H9 (cell line): ENCODE results near the gene ABCB1. TPM values are rescaled to one million over a fixed set of nuclear protein-coding genes. Genes with fewer than 3 reads are reported as not detected.

Experiments used
- DNase-seq: peaks from one replicate; pipeline ENCODE4 v3.0.0-alpha.2; 2017
- H2AFZ ChIP-seq: one replicate; pipeline ENCODE4 v1.6.1; 2013; ENCODE audit warnings: mild to moderate bottlenecking, low read length, control low read depth, moderate library complexity
- H2AK5ac ChIP-seq: 2 replicates; pipeline ENCODE4 v1.6.1; 2013; ENCODE audit warnings: low read length, control low read depth, mixed read lengths; ENCODE audit not compliant: insufficient read length
- H2BK120ac ChIP-seq: one replicate; pipeline ENCODE4 v1.6.1; 2013; ENCODE audit warnings: low read depth, mild to moderate bottlenecking, low read length, control low read depth, inconsistent platforms; ENCODE audit not compliant: poor library complexity, severe bottlenecking
- H2BK12ac ChIP-seq: 2 replicates; pipeline ENCODE4 v1.6.1; 2013; ENCODE audit warnings: low read length, control low read depth, mixed read lengths, low read depth; ENCODE audit not compliant: insufficient read length
- H2BK15ac ChIP-seq: 2 replicates; pipeline ENCODE4 v1.6.1; 2013; ENCODE audit warnings: low read depth, low read length, control low read depth
- H2BK20ac ChIP-seq: one replicate; pipeline ENCODE4 v1.6.1; 2013; ENCODE audit warnings: low read depth, mild to moderate bottlenecking, low read length, control low read depth, inconsistent platforms; ENCODE audit not compliant: poor library complexity, severe bottlenecking
- H2BK5ac ChIP-seq: 2 replicates; pipeline ENCODE4 v1.6.1; 2013; ENCODE audit warnings: low read length, control low read depth, mixed read lengths; ENCODE audit not compliant: insufficient read length
- H3K14ac ChIP-seq: 2 replicates; pipeline ENCODE4 v1.6.1; 2013; ENCODE audit warnings: low read length, control low read depth; ENCODE audit not compliant: insufficient read depth
- H3K18ac ChIP-seq: 2 replicates; pipeline ENCODE4 v1.6.1; 2013; ENCODE audit warnings: low read depth, mild to moderate bottlenecking, mixed read lengths, low read length, control low read depth; ENCODE audit not compliant: insufficient read length
- H3K23ac ChIP-seq: 2 replicates; pipeline ENCODE4 v1.6.1; 2013; ENCODE audit warnings: low read length, control low read depth, mixed read lengths, low read depth; ENCODE audit not compliant: insufficient read length
- H3K23me2 ChIP-seq: 2 replicates; pipeline ENCODE4 v1.6.1; 2013; ENCODE audit warnings: low read depth, mild to moderate bottlenecking, mixed read lengths, low read length, control low read depth; ENCODE audit not compliant: insufficient read length, poor library complexity, severe bottlenecking
- H3K27ac ChIP-seq: 2 replicates; pipeline ENCODE4 v1.5.1; 2013; ENCODE audit warnings: low read length, control low read depth, mixed read lengths, low read depth; ENCODE audit not compliant: insufficient read length
- H3K27me3 ChIP-seq: 2 replicates; pipeline ENCODE4 v1.6.1; 2013; ENCODE audit warnings: low read length, control low read depth, inconsistent platforms; ENCODE audit not compliant: insufficient read depth
- H3K4ac ChIP-seq: 2 replicates; pipeline ENCODE4 v1.6.1; 2013; ENCODE audit warnings: low read depth, mild to moderate bottlenecking, control low read depth, inconsistent platforms, low read length, moderate library complexity
- H3K4me1 ChIP-seq: 2 replicates; pipeline ENCODE4 v1.6.1; 2013; ENCODE audit warnings: low read length, control low read depth, inconsistent platforms; ENCODE audit not compliant: insufficient read depth
- H3K4me2 ChIP-seq: 2 replicates; pipeline ENCODE4 v1.6.1; 2013; ENCODE audit warnings: low read length, control low read depth, mixed read lengths; ENCODE audit not compliant: insufficient read length, insufficient read depth
- H3K56ac ChIP-seq: 2 replicates; pipeline ENCODE4 v1.6.1; 2013; ENCODE audit warnings: low read depth, mild to moderate bottlenecking, mixed read lengths, low read length, control low read depth; ENCODE audit not compliant: insufficient read length
- H3K79me1 ChIP-seq: 2 replicates; pipeline ENCODE4 v1.6.1; 2013; ENCODE audit warnings: low read depth, mild to moderate bottlenecking, moderate library complexity, low read length, control low read depth, inconsistent platforms; ENCODE audit not compliant: insufficient read depth, poor library complexity, severe bottlenecking
- H3K79me2 ChIP-seq: 2 replicates; pipeline ENCODE4 v1.6.1; 2013; ENCODE audit warnings: low read length, control low read depth, inconsistent platforms; ENCODE audit not compliant: insufficient read depth
- H3K9ac ChIP-seq: 2 replicates; pipeline ENCODE4 v1.6.1; 2013; ENCODE audit warnings: low read length, control low read depth, mixed read lengths; ENCODE audit not compliant: insufficient read length; ENCODE audit errors: extremely low read depth
- H3K9me3 ChIP-seq: one replicate; pipeline ENCODE4 v1.6.1; 2013; ENCODE audit warnings: low read depth, low read length, inconsistent platforms; ENCODE audit not compliant: control insufficient read depth
- H3T11ph ChIP-seq: one replicate; pipeline ENCODE4 v1.6.1; 2013; ENCODE audit warnings: mild to moderate bottlenecking, low read length, control low read depth, inconsistent platforms
- H4K20me1 ChIP-seq: one replicate; pipeline ENCODE4 v1.6.1; 2013; ENCODE audit not compliant: control insufficient read depth, insufficient read length, insufficient read depth
- H4K5ac ChIP-seq: 2 replicates; pipeline ENCODE4 v1.6.1; 2013; ENCODE audit warnings: low read depth, mild to moderate bottlenecking, mixed read lengths, low read length, control low read depth; ENCODE audit not compliant: insufficient read length
- H4K8ac ChIP-seq: replicated peaks from 2 replicates; pipeline ENCODE4 v1.6.1; 2013; ENCODE audit warnings: low read length, control low read depth, mixed read lengths, low read depth; ENCODE audit not compliant: insufficient read length
- H4K91ac ChIP-seq: 2 replicates; pipeline ENCODE4 v1.6.1; 2013; ENCODE audit warnings: low read depth, mild to moderate bottlenecking, moderate library complexity, mixed read lengths, low read length, control low read depth; ENCODE audit not compliant: insufficient read length
- H3K27ac Mint-ChIP-seq, 3 experiments: 2 replicates in 2 of 3; 3 replicates in 1 of 3; pipeline ENCODE4 v1.8.0; 2020 to 2021; ENCODE audit warnings: mixed read lengths in 3 of 3, mild to moderate bottlenecking in 1 of 3, moderate library complexity in 1 of 3
- H3K27me3 Mint-ChIP-seq: 2 replicates; pipeline ENCODE4 v1.8.0; 2021; ENCODE audit warnings: low read depth, mild to moderate bottlenecking, moderate library complexity, mixed read lengths
- H3K36me3 Mint-ChIP-seq, 3 experiments: 2 replicates in 2 of 3; 3 replicates in 1 of 3; pipeline ENCODE4 v1.8.0; 2020 to 2021; ENCODE audit warnings: low read depth in 3 of 3, mixed read lengths in 3 of 3; ENCODE audit not compliant: insufficient read depth in 1 of 3
- H3K4me1 Mint-ChIP-seq, 2 experiments: 2 replicates each; pipeline ENCODE4 v1.8.0; 2020; ENCODE audit warnings: mixed read lengths in 2 of 2
- H3K4me3 Mint-ChIP-seq, 2 experiments: 2 replicates in 1 of 2; 3 replicates in 1 of 2; pipeline ENCODE4 v1.8.0; 2020 to 2021; ENCODE audit warnings: mild to moderate bottlenecking in 2 of 2, mixed read lengths in 2 of 2, moderate library complexity in 1 of 2
- H3K9me3 Mint-ChIP-seq, 2 experiments: 2 replicates in 1 of 2; 3 replicates in 1 of 2; pipeline ENCODE4 v1.8.0; 2020; ENCODE audit warnings: mild to moderate bottlenecking in 2 of 2, mixed read lengths in 2 of 2, moderate library complexity in 1 of 2
- CTCF ChIP-seq: fragments of 200-600 bp; sonication (generic); conservative IDR thresholded peaks from 3 replicates; pipeline ENCODE4 v1.8.0; 2021; ENCODE audit warnings: antibody characterized with exemption, mild to moderate bottlenecking
- WGBS: extraction: QIAGEN DNeasy Blood & Tissue Kit; methylation state at CpG from one replicate; pipeline ENCODE4 v1.1.7; 2013; ENCODE audit warnings: missing lambda C conversion rate, low lambda C conversion rate, mixed read lengths; ENCODE audit not compliant: insufficient read length; ENCODE audit errors: extremely low coverage; 5-methylcytosine and 5-hydroxymethylcytosine counted together
- total RNA-seq: library from RNA; stranded (reverse); gene quantifications from 2 replicates; pipeline ENCODE4 v1.2.1, GENCODE V29; 2021

ABCB1 gene
- total RNA-seq, 1 experiment from 2014 or later = 0.33 TPM

DNA sequence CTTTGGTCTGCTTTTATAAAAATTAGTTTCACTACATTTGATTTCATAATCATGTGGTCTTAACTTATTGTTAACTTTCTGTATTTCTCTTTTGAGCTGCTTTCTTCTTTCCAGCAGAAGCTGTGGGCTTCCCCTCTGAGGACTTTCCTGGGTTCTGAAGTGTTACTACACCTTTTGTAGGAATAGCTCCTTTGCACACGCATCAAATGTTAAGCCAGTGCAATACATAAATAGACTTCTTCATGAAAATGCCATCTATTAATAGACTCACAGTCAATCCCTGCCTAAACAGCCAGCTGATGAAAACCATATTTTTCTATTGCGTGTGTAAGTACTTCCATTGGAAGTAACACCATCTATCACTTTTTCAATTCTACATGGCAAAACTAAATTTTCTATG lies 126.7 kb downstream of the ABCB1 start:
- H3K4me1 ChIP-seq = no peaks in the 10 kb centered on the region
- no peak overlapping the region for H3K27ac ChIP-seq
- no peak overlapping the region for H3T11ph ChIP-seq
- H4K5ac ChIP-seq = no peak overlapping the region
- WGBS = no CpG with 5 or more reads among the region's 2 CpGs
- no peak overlapping the region for H2BK15ac ChIP-seq
- H3K4me2 ChIP-seq = no peak overlapping the region
- no peak overlapping the region for H3K56ac ChIP-seq
- H4K91ac ChIP-seq = no peak overlapping the region
- H2BK120ac ChIP-seq = no peak overlapping the region
- TF ChIP-seq CTCF = no peak
- H3K4me3 Mint-ChIP-seq = no peak overlapping the region; a peak in 1 of 5 replicates
- H4K8ac ChIP-seq = no peak overlapping the region
- no peaks in the 10 kb centered on the region for H3K79me1 ChIP-seq
- no peaks in the 10 kb centered on the region for H4K20me1 ChIP-seq
- H3K9me3 ChIP-seq = no peaks in the 10 kb centered on the region
- no peak overlapping the region for H3K23ac ChIP-seq
- no peak overlapping the region for H2BK12ac ChIP-seq
- no peak overlapping the region for H3K27ac Mint-ChIP-seq
- H3K27me3 Mint-ChIP-seq = peaks cover 37% of the 10 kb centered on the region
- no peak for DNase-seq
- no peak overlapping the region for H2BK20ac ChIP-seq
- H3K36me3 Mint-ChIP-seq = no peaks in the 10 kb centered on the region; a peak in 1 of 7 replicates
- H3K79me2 ChIP-seq = no peaks in the 10 kb centered on the region
- no peak overlapping the region for H2AK5ac ChIP-seq
- H3K4ac ChIP-seq = no peak overlapping the region
- H3K9ac ChIP-seq = no peak overlapping the region
- peaks cover 5% of the 10 kb centered on the region; the same call in 1 of the 2 replicates for H3K27me3 ChIP-seq
- no peak overlapping the region for H3K14ac ChIP-seq
- peaks cover 0 to 3% of the 10 kb centered on the region in 2 experiments; a peak in 1 of 5 replicates for H3K9me3 Mint-ChIP-seq
- H2AFZ ChIP-seq = no peak overlapping the region
- no peak overlapping the region for H3K18ac ChIP-seq
- peaks cover 8% of the 10 kb centered on the region for H3K23me2 ChIP-seq
- no peak overlapping the region for H2BK5ac ChIP-seq
- H3K4me1 Mint-ChIP-seq = peaks cover 8 to 9% of the 10 kb centered on the region in 2 experiments
